ENCODE measurements around the gene MAP7D2.

The MAP7D2 gene

DNA sequence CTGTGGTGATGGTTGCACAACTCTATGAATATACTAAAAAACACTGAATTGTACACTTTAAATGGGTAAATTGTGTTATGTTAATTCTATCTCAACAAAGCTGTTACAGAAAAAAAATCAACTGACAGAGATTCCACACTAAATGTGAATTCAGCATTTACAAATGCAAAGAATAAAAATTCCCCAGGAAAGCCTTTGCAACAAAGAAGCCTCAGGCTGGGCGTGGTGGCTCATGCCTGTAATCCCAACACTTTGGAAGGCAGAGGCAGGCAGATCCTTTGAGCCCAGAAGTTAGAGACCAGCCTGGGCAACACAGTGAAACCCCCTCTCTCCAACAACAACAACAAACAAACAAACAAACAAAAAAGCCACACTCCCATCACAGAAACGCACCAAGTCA is 134.8 kb downstream of the MAP7D2 start:
- no peak overlapping the region for H3K4me3 ChIP-seq (ENCODE audit: low read depth, low read length)
- TF ChIP-seq, protein P1, sequence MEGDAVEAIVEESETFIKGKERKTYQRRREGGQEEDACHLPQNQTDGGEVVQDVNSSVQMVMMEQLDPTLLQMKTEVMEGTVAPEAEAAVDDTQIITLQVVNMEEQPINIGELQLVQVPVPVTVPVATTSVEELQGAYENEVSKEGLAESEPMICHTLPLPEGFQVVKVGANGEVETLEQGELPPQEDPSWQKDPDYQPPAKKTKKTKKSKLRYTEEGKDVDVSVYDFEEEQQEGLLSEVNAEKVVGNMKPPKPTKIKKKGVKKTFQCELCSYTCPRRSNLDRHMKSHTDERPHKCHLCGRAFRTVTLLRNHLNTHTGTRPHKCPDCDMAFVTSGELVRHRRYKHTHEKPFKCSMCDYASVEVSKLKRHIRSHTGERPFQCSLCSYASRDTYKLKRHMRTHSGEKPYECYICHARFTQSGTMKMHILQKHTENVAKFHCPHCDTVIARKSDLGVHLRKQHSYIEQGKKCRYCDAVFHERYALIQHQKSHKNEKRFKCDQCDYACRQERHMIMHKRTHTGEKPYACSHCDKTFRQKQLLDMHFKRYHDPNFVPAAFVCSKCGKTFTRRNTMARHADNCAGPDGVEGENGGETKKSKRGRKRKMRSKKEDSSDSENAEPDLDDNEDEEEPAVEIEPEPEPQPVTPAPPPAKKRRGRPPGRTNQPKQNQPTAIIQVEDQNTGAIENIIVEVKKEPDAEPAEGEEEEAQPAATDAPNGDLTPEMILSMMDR (IDR thresholded peaks at IDR 0.05; ENCODE audit: borderline replicate concordance, insufficient read depth, low read depth, low read length): no peak

DNA sequence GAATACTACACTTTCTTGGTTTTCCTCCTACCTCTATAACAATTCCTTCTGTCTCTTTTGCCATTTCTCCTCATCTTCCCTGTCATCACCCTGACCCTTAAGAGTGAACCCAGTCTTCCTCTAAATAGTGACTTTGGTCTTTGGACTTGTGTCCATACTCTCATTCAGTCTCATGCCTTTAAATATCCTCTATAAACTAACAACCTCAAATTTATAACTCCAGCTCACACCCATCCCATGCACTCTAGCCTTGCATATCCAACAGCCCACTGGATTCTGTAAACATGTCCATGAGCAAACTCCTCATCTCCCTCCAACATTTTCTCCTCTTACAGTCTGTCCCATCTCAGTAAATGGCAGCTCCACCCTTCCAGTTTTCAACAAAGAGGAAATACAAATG is 140.9 kb downstream of the MAP7D2 start:
- TF ChIP-seq, protein P1 (IDR thresholded peaks at IDR 0.05; ENCODE audit: borderline replicate concordance, insufficient read depth, low read depth, low read length): no peak
- H3K4me3 ChIP-seq (ENCODE audit: low read depth, low read length): no peak overlapping the region

DNA sequence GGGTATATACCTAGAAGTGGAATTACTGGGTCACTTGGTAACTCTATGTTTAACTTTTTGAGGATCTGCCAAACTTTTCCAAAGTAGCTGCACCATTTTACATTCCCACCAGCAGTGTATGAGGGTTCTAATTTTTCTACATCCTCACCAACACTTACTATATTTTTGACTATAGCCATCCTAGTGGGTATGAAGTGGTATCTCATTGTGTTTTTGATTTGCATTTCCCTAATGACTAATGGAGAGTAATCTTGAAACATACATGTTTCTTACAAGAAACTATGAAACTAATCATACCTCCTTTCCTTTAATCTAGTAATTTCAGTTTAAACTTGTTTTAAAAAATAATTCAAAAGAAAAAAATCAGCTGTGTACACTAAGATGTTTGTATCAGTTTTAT is 143.7 kb downstream of the MAP7D2 start:
- no peak overlapping the region for H3K4me3 ChIP-seq (ENCODE audit: low read depth, low read length)
- TF ChIP-seq, protein P1 (IDR thresholded peaks at IDR 0.05; ENCODE audit: borderline replicate concordance, insufficient read depth, low read depth, low read length): no peak

DNA sequence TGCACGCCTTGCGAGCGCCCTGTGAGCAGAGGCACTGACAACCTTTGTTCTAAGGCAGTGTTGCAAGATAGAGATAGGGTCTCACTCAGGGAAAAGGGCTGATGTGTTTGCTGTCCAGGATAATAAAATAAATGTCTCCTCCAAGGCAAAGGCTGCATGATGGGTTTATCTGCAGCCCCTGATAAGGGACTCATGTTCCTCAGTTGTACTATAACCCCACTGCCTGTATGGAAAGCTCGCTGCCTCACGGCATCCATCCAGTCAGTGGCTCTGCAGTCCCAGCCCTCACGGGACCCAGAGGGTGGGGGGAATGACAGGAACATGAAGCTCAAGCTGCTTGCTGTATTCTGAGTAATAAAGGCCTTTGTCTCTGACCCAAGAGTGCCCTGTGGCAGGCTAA is 148.4 kb downstream of the MAP7D2 start:
- H3K4me3 ChIP-seq (ENCODE audit: low read depth, low read length): no peak overlapping the region
- TF ChIP-seq, protein P1 (IDR thresholded peaks at IDR 0.05; ENCODE audit: borderline replicate concordance, insufficient read depth, low read depth, low read length): no peak

DNA sequence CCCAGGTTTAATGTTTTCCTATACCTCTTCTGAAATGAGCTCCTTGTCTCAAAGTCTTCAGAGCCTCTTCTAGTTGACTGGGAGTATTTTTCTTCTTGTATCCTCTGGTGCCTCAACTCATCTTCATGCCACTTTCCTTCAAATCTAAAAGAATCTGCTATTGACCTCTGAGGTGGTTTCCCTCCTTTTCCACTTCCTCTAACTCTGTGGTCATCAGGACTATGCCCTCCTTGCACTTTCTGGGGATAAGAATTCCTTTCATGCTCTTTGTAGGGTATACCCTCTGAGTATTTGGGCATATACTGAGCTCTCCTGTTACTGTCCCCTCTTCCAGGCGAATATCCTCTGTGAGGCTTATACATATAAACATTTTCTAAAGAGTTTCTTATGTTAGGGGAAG is 150.7 kb downstream of the MAP7D2 start:
- TF ChIP-seq, protein P1 (IDR thresholded peaks at IDR 0.05; ENCODE audit: borderline replicate concordance, insufficient read depth, low read depth, low read length): no peak
- no peak overlapping the region for H3K4me3 ChIP-seq (ENCODE audit: low read depth, low read length)

DNA sequence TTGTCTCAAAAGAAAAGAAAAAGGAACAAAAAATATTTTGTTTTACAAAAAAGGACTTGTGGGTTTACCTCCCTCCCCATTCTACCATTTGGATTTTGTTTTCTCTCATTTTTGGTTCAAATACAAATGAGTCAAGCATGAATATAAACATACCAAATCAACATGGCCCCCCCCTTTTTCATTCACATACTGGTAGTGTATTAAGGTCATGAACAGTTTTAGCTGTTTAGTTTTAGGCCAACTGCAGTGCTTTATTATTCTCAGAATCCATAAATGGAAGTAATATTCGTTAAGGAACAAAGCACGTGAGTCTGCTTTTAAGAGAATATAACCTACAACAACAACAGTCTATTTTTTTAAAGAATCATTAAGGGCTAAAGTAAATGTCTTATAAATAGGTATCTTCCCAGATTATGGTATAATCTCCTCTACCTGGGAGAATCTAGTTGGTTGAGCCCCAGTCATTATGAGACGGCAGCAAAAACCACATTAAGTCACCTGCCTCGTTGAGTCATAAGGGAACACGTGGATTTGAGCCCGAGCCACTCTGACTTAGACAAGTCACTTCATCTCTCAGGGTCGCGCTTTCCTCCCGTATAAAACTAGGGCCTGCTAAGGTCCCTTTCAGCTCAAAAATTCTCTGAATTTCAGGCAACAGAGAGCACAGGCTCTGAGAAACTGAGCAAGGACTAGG is 152.5 kb downstream of the MAP7D2 start:
- TF ChIP-seq, protein P1 (IDR thresholded peaks at IDR 0.05; ENCODE audit: borderline replicate concordance, insufficient read depth, low read depth, low read length): no peak
- H3K4me3 ChIP-seq (ENCODE audit: low read depth, low read length): no peak overlapping the region

DNA sequence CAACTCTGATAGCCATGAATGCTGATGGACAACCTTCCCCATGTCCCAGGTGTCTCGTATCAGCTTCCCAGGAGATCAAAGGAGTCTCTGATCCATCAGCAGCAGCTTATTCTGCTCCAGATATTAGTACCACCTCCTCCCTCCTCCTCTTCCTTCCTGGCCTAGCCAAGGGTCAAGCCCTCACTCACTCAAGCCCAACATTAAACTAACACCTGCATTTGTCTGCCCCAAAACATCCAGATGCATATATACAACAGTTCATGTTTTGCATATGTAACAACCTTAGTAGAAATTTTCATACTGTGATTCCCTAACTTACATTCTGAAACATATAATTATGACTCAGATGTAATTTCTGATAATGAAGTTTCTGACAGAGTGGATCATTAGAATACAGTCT is 155.8 kb downstream of the MAP7D2 start:
- no peak overlapping the region for H3K4me3 ChIP-seq (ENCODE audit: low read depth, low read length)
- TF ChIP-seq, protein P1 (IDR thresholded peaks at IDR 0.05; ENCODE audit: borderline replicate concordance, insufficient read depth, low read depth, low read length): no peak
